HG02938 (cell line): ENCODE measurements around the gene LSM7.

Experiments used
- ATAC-seq: cut with Tn5 transposase; IDR thresholded peaks from one replicate; pipeline ENCODE4 v1.9.1; 2021; ENCODE audit warnings: mild to moderate bottlenecking, moderate library complexity; ENCODE audit not compliant: unreplicated experiment

The LSM7 gene

GRCh38 chr19:2328401-2329148 is at the start of gene LSM7, which contains the start of gene SPPL2B:
TSS of gene LSM7 (minus strand) at chr19:2328586. CDS start at chr19:2328566, 20 bp downstream.
TSS of gene SPPL2B (plus strand) at chr19:2328684. CDS start at chr19:2328710, 26 bp downstream.
- ATAC-seq: no peak

GRCh38 chr19:2376784-2377519 is 48.6 kb upstream of the LSM7 start:
- ATAC-seq: no peak

- ATAC-seq: no peak
Measured at GRCh38 chr19:2375353-2376121, 47.2 kb upstream of the LSM7 start.

- ATAC-seq: no peak
Measured at GRCh38 chr19:2374808-2375207, 46.4 kb upstream of the LSM7 start.

- no peak for ATAC-seq
Measured at GRCh38 chr19:2372076-2372612, 43.8 kb upstream of the LSM7 start.

- ATAC-seq: no peak
Measured at GRCh38 chr19:2371656-2372055, 43.3 kb upstream of the LSM7 start.

- no peak for ATAC-seq
Measured at GRCh38 chr19:2365201-2365970, 37.0 kb upstream of the LSM7 start.

GRCh38 chr19:2363419-2363818 is 35.0 kb upstream of the LSM7 start:
- ATAC-seq: no peak

GRCh38 chr19:2362970-2363300 is 34.5 kb upstream of the LSM7 start:
- no peak for ATAC-seq

GRCh38 chr19:2362046-2362969 is 33.9 kb upstream of the LSM7 start:
- no peak for ATAC-seq

- no peak for ATAC-seq
Measured at GRCh38 chr19:2361246-2362045, 33.1 kb upstream of the LSM7 start.

GRCh38 chr19:2360833-2361232 is 32.4 kb upstream of the LSM7 start:
- no peak for ATAC-seq

GRCh38 chr19:2359992-2360685 is 31.8 kb upstream of the LSM7 start, which contains the start of gene TMPRSS9:
TSS of gene TMPRSS9 (plus strand) at chr19:2360265. CDS start at chr19:2389786, 29,521 bp downstream.
- ATAC-seq: no peak

GRCh38 chr19:2358548-2359173 is 30.3 kb upstream of the LSM7 start:
- ATAC-seq: no peak

GRCh38 chr19:2357279-2358206 is 29.2 kb upstream of the LSM7 start:
- ATAC-seq: no peak

GRCh38 chr19:2356036-2356646 is 27.8 kb upstream of the LSM7 start:
- ATAC-seq: no peak
